Effector memory CD4-positive, alpha-beta T cell (primary cell): ENCODE results near the gene SLC4A8.

Source experiments
- DNase-seq, 3 donors: peaks; one replicate each; pipeline ENCODE4 v3.0.0-alpha.2; 2020
- H3K27ac ChIP-seq: 2 replicates; pipeline ENCODE4 v1.7.0; 2013; ENCODE audit warnings: mild to moderate bottlenecking, low read length, moderate library complexity; ENCODE audit not compliant: insufficient read depth, poor library complexity, severe bottlenecking
- H3K27me3 ChIP-seq: replicated peaks from 2 replicates; pipeline ENCODE4 v1.7.0; 2013; ENCODE audit warnings: mild to moderate bottlenecking, low read length; ENCODE audit not compliant: insufficient read depth, control insufficient read depth, poor library complexity, severe bottlenecking
- H3K36me3 ChIP-seq: 2 replicates; pipeline ENCODE4 v1.7.0; 2013; ENCODE audit warnings: mild to moderate bottlenecking, low read length, moderate library complexity; ENCODE audit not compliant: control insufficient read depth, insufficient read depth
- H3K4me1 ChIP-seq: 2 replicates; pipeline ENCODE4 v1.7.0; 2013; ENCODE audit warnings: low read length, mild to moderate bottlenecking; ENCODE audit not compliant: control insufficient read depth, insufficient read depth, poor library complexity, severe bottlenecking
- H3K4me3 ChIP-seq: 2 replicates; pipeline ENCODE4 v1.7.0; 2013; ENCODE audit warnings: low read length, low read depth, mild to moderate bottlenecking; ENCODE audit not compliant: insufficient read depth, poor library complexity, severe bottlenecking
- H3K9me3 ChIP-seq: 2 replicates; pipeline ENCODE4 v1.7.0; 2013; ENCODE audit warnings: mild to moderate bottlenecking, low read length, moderate library complexity; ENCODE audit not compliant: control insufficient read depth

SLC4A8 gene

DNA sequence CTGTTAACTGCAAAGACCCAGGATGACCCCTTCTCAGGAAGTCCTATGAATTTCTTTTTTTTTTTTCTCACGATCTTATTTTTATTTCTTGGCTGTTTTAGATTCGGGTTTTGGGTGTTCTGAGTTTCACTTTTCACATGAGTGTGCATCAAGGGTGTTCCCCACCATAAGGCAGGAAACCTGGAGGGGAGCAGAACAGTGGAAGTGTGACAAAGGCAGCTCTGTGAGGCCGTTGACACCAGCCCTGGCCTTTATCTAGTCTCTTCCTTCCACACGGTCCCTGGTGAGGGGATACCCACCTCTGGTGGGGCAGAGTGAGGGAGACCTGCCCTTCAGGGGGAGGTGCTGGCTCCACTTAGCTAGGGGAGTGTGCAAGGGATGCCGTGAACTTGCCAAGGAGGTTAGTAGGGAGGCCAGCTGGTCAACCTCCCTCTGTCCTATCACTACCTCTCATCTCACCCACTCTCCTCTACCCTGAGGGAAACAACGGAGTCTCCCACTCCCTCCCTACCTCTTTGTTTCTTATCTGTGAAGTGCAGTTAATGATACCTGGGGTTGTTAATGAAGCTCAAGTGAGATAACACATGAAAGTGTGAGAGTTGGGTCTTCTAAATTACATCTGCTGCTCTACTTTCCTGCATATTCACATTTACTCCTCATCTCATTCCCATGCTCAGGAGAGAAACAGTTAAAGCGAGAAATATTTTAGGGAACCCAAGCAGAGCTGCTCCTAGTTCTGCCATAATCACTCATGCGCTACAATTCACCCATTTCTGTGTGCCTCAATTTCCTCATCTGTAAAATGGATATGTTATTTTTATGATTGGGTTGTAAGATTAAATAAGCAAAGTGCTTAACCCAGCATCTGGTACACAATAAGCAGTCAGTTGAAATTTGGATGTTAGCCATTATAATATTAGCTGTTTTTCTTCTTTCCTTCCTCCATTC, 29.1 kb upstream of the SLC4A8 start:
- Histone ChIP-seq H3K27me3 (no peaks in the 10 kb centered on the region), H3K4me3 (peak overlapping the region; percentile 4), H3K4me1 (peaks cover 49% of the 10 kb centered on the region), H3K9me3 (no peaks in the 10 kb centered on the region), H3K27ac (peak overlapping the region; percentile 64), H3K36me3 (no peaks in the 10 kb centered on the region)
- DNase-seq: no peak

DNA sequence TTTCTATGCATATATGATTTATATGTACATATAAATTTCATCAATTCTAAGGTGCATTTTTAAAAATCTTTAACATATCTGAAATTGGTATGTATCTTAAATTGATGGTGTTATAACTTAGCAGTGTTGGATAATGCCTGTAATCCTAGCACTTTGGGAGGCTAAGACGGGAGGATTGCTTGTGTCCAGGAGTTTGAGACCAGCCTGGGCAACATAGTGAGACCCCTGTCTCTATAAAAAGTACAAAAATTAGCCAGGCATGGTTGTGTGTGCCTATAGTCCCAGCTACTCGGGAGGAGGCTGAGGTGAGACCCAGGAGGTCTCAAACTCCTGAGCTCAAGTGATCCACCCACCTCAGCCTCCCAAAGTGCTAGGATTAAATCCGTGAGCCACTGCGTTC, 27.0 kb upstream of the SLC4A8 start:
- H3K4me3 ChIP-seq: no peak overlapping the region
- H3K4me1 ChIP-seq: peaks cover 34% of the 10 kb centered on the region
- H3K27ac ChIP-seq: no peak overlapping the region
- H3K27me3 ChIP-seq: no peaks in the 10 kb centered on the region
- no peak for DNase-seq
- H3K9me3 ChIP-seq: no peaks in the 10 kb centered on the region
- H3K36me3 ChIP-seq: no peaks in the 10 kb centered on the region

DNA sequence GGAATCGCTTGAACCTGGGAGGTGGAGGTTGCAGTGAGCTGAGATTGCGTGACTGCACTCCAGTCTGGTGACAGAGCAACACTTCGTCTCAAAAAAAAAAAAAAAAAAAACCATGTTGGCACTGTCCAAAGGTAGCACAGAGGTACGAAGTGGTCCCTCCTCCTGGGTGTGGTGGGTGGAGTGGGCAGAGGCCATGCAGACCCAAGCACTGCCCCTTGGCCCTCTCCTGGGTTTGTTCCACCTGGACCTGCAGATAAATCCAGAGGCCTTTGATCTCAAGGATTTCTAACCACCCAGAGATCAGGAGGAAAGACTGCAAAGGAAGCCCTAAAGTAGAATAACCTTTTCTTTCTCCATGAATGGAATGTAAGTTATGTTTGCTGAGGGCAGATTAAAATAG, 24.7 kb upstream of the SLC4A8 start:
- Histone ChIP-seq H3K4me1 (peaks cover 13% of the 10 kb centered on the region), H3K36me3 (no peaks in the 10 kb centered on the region), H3K4me3 (no peak overlapping the region), H3K27ac (no peak overlapping the region), H3K9me3 (no peaks in the 10 kb centered on the region), H3K27me3 (no peaks in the 10 kb centered on the region)
- no peak for DNase-seq

DNA sequence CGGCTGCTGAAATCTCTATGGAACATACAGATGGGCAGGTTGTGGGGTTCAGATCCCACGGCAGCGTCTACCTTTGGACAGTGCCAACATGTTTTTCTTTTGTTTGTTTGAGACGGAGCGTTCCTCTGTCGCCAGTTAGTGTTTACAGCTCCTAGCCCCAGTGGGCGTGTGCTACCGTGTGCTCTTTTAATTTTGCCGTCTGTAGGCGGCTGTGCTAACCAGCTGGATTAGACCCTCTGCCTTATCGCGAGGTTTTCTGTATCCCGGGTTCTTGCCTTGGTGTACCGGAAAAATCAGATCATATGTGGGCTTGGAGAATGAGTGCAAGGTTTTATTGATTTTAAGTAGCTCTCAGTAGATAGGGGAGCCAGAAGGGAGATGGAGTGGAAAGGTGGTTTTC, 23.6 kb upstream of the SLC4A8 start:
- peaks cover 2% of the 10 kb centered on the region for H3K4me1 ChIP-seq

DNA sequence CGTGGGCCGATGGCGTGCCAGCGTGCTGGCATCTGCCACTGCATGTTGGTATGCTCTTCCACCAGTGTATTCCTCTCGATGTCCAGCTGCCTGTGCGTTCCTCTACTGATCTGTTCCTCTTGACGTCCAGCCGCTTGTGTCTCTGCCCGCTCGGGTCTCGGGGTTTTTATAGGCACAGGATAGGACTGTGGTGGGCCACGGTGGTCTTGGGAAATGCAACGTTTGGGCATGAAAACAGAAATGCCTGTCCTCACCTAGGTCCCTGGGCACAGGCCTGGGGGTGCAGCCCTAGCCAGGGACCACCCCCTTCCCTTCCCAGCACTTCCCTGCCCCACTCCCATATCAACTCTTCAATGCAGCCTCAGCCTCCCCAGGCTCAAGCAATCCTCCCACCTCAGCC, 23.1 kb upstream of the SLC4A8 start:
- Histone ChIP-seq H3K9me3 (no peaks in the 10 kb centered on the region), H3K27me3 (no peaks in the 10 kb centered on the region), H3K36me3 (no peaks in the 10 kb centered on the region), H3K4me3 (no peak overlapping the region), H3K4me1 (no peaks in the 10 kb centered on the region), H3K27ac (no peak overlapping the region)
- no peak for DNase-seq

More for the DNA sequence above, 23.6 kb upstream of the SLC4A8 start:
- no peak overlapping the region for H3K4me3 ChIP-seq
- H3K27me3 ChIP-seq: no peaks in the 10 kb centered on the region
- no peak for DNase-seq
- H3K36me3 ChIP-seq: no peaks in the 10 kb centered on the region
- no peak overlapping the region for H3K27ac ChIP-seq
- no peaks in the 10 kb centered on the region for H3K9me3 ChIP-seq

DNA sequence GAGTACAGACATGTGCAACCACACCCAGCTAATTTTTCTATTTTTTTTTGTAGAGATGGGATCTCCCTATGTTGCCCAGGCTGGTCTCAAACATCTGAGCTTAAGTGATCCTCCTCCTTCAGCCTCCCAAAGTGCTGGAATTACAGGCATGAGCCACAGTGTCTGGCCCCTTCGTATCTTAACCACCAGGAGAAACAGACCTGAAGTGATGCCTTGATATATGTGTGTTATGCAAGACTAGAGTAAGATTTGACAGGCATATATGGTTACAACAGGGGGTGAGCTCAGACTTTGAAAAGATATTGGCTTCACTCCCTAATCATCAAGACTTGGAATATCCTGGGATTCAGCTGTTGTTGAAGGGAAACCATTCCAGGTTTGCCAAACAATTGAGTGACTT, 22.7 kb upstream of the SLC4A8 start:
- no peaks in the 10 kb centered on the region for H3K9me3 ChIP-seq
- no peak overlapping the region for H3K4me3 ChIP-seq
- H3K27ac ChIP-seq: no peak overlapping the region
- no peak for DNase-seq
- no peaks in the 10 kb centered on the region for H3K4me1 ChIP-seq
- H3K36me3 ChIP-seq: no peaks in the 10 kb centered on the region
- H3K27me3 ChIP-seq: no peaks in the 10 kb centered on the region

DNA sequence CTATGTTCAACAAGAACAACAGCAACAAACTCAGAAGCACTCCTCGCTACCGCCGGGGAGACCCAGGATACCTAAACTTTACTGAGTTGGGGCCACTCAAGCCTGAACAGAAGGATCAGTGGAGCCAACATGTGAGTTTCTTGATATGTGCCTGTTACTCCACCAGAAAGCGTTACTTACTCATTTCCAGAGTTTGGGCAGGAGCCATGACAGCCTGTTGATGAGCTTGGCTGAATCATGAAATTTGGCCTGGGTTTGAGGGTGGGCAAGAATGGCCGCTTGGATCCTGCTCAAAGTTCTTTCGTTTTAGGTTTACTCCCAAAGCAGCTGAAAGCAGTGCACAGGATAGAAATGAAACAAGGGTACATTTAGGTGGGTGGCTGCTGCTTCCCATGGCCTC, 21.5 kb upstream of the SLC4A8 start:
- H3K4me1 ChIP-seq: no peaks in the 10 kb centered on the region
- no peaks in the 10 kb centered on the region for H3K36me3 ChIP-seq
- DNase-seq: no peak
- no peak overlapping the region for H3K4me3 ChIP-seq
- H3K27me3 ChIP-seq: no peaks in the 10 kb centered on the region
- H3K27ac ChIP-seq: no peak overlapping the region
- H3K9me3 ChIP-seq: no peaks in the 10 kb centered on the region

DNA sequence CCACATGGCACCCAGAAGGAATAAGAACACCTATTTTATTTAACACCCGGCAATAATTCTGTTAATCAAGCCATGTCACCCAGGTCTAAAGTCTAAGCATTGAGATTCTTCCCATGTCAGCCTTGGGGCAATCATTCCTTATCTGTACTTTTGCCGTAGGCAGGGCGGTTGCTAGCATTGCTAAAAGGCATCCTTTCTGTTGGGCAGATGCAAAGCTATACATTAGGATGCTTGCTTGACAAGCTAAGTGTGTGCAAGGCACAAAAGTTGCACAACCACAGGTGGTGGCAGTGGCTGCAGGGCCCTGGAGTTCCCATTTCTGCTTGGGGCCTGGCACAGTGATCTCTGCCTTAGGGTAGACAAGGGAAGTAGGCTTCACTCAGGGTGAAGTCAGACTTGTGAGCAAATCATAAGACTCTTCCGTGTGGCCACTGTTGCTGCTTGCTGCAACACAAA, 20.9 kb upstream of the SLC4A8 start:
- no peak for DNase-seq
- Histone ChIP-seq H3K4me1 (no peaks in the 10 kb centered on the region), H3K27ac (no peak overlapping the region), H3K4me3 (no peak overlapping the region), H3K36me3 (no peaks in the 10 kb centered on the region), H3K9me3 (no peaks in the 10 kb centered on the region), H3K27me3 (no peaks in the 10 kb centered on the region)

DNA sequence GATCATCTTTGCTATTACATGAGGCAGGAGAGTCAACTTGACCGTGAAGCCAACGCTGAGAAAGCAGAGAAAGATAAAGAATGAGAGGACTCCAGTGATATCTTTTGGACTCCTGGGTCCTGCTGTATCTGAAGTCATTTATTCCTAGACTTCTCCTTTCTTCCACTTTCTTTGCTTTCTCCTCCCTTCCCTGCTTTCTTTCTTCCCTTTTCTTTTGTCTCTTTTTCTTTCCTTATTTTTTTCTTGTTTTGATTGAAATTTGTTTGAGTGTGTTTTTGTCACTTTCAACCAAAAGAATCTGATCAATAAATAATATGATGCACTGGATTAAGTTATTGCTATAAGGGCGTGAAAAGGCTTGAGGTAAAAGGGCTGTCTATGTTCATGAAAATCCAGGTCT, 20.0 kb upstream of the SLC4A8 start:
- no peaks in the 10 kb centered on the region for H3K4me1 ChIP-seq

DNA sequence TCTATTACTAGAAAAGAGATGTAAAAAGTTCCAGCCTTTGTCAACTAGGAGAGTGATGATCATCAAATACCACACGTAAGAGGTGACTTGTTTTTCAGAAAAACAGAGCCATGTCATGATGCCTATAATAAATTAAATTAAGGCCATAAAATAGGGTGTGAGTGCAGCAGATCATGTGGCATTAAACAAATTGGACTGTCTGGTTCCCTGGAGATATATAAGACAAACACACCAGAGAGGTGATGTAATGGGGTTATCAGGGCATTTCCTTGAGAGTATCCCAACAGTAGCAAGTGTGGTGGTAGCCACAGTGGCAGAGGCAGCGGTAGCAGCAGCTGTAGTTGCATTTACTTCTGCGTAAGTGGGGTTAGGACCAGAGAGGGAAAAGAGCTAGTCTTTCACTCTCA, 18.8 kb upstream of the SLC4A8 start:
- Histone ChIP-seq H3K4me1 (no peaks in the 10 kb centered on the region), H3K27ac (no peak overlapping the region), H3K4me3 (no peak overlapping the region), H3K27me3 (no peaks in the 10 kb centered on the region), H3K36me3 (no peaks in the 10 kb centered on the region), H3K9me3 (no peaks in the 10 kb centered on the region)
- DNase-seq: no peak

More for the DNA sequence above, 20.0 kb upstream of the SLC4A8 start:
- no peak overlapping the region for H3K27ac ChIP-seq
- no peaks in the 10 kb centered on the region for H3K9me3 ChIP-seq
- no peaks in the 10 kb centered on the region for H3K27me3 ChIP-seq
- no peak for DNase-seq
- no peaks in the 10 kb centered on the region for H3K36me3 ChIP-seq
- H3K4me3 ChIP-seq: no peak overlapping the region
